K562 (cell line): Measurements from ENCODE around the gene DERL3. TPM values are rescaled to one million over a fixed set of nuclear protein-coding genes. Genes with fewer than 3 reads are reported as not detected.

Experiments used
- CAMTA2 ChIP-seq: fragments of 250-450 bp; sonication (Bioruptor Pico); conservative IDR thresholded peaks from 2 replicates; pipeline ENCODE4 v1.5.1; 2022
- CBFA2T3 ChIP-seq: fragments of 450-650 bp; IDR thresholded peaks from 2 replicates; pipeline ENCODE4 v1.6.1; 2017
- FOXK1 ChIP-seq: sonication (generic); formaldehyde crosslinking; IDR thresholded peaks from 2 replicates; pipeline ENCODE4 v1.8.0; 2022; ENCODE audit warnings: missing genetic modification reagents, mild to moderate bottlenecking, borderline replicate concordance
- KAT8 ChIP-seq: fragments of 450-650 bp; IDR thresholded peaks from 2 replicates; pipeline ENCODE4 v1.6.1; 2016; ENCODE audit warnings: low read depth, mild to moderate bottlenecking
- NEUROD1 ChIP-seq: fragments of 150-350 bp; IDR thresholded peaks from 2 replicates; pipeline ENCODE4 v1.6.1; 2014; ENCODE audit warnings: borderline replicate concordance, low read length, low read depth; ENCODE audit not compliant: partially characterized antibody
- POLR2G ChIP-seq: fragments of 200-400 bp; formaldehyde crosslinking; IDR thresholded peaks from 2 replicates; pipeline ENCODE4 v1.6.1; 2017; ENCODE audit warnings: low read depth, mild to moderate bottlenecking, antibody characterized with exemption, low read length, moderate library complexity
- RBM25 ChIP-seq: fragments of 200-400 bp; formaldehyde crosslinking; IDR thresholded peaks from 2 replicates; pipeline ENCODE4 v1.6.1; 2018; ENCODE audit warnings: low read length, low read depth, moderate library complexity; ENCODE audit not compliant: severe bottlenecking
- SREBF1 ChIP-seq: fragments of 150-350 bp; IDR thresholded peaks from 2 replicates; pipeline ENCODE4 v1.6.1; 2014; ENCODE audit warnings: antibody characterized with exemption, low read depth, low read length, borderline replicate concordance
- SREBF2 ChIP-seq: sonication (generic); formaldehyde crosslinking; IDR thresholded peaks from 2 replicates; pipeline ENCODE4 v1.4.0; 2020; ENCODE audit warnings: mild to moderate bottlenecking, missing genetic modification reagents
- TFAP4 ChIP-seq: sonication (generic); formaldehyde crosslinking; IDR thresholded peaks from 2 replicates; pipeline ENCODE4 v1.8.0; 2022; ENCODE audit warnings: missing genetic modification reagents, mild to moderate bottlenecking, moderate library complexity, borderline replicate concordance
- ZNF140 ChIP-seq: fragments of 250-450 bp; sonication (Bioruptor Pico); IDR thresholded peaks from 2 replicates; pipeline ENCODE4 v1.8.0; 2021; ENCODE audit warnings: moderate library complexity, mild to moderate bottlenecking, inconsistent platforms
- polyA plus RNA-seq, 8 experiments: library from polyadenylated mRNA; depleted of rRNA in 4 of 8; stranded (reverse) in 5 of 8; unstranded in 3 of 8; fragments of >200 nt; fragmentation: Nextera tagmentation in 2 of 8; fragmentation: Illumina TruSeq in 1 of 8; extraction: Ambion mirVana in 2 of 8; extraction: Trizol in 1 of 8; gene quantifications; 2 replicates each; pipeline versions ENCODE4 v1.2.1 to v1.2.3, GENCODE V29; 2011 to 2014; ENCODE audit warnings: inconsistent platforms in 1 of 8, missing spikeins in 1 of 8
- total RNA-seq, 7 experiments: library from RNA; depleted of rRNA in 6 of 7; stranded (reverse); fragments of >200 nt in 6 of 7; fragmentation: Illumina TruSeq in 2 of 7; extraction: Trizol in 2 of 7; gene quantifications; 2 replicates each; pipeline versions ENCODE4 v1.2.1 to v1.2.3, GENCODE V29; 2011 to 2021; ENCODE audit warnings: low replicate concordance in 1 of 7
- TF ChIP-seq, protein P1 (sequence below): IDR thresholded peaks from 2 replicates; pipeline ENCODE4 v1.6.1; 2011; ENCODE audit not compliant: insufficient read length; ENCODE audit errors: extremely low read depth

DERL3 gene
- total and polyA plus RNA-seq, 9 of the 15 experiments (the other 6 are each of a cell fraction or from before 2014, with no cell fraction given): 1.3 to 12.4 (median 4.8) TPM

DNA sequence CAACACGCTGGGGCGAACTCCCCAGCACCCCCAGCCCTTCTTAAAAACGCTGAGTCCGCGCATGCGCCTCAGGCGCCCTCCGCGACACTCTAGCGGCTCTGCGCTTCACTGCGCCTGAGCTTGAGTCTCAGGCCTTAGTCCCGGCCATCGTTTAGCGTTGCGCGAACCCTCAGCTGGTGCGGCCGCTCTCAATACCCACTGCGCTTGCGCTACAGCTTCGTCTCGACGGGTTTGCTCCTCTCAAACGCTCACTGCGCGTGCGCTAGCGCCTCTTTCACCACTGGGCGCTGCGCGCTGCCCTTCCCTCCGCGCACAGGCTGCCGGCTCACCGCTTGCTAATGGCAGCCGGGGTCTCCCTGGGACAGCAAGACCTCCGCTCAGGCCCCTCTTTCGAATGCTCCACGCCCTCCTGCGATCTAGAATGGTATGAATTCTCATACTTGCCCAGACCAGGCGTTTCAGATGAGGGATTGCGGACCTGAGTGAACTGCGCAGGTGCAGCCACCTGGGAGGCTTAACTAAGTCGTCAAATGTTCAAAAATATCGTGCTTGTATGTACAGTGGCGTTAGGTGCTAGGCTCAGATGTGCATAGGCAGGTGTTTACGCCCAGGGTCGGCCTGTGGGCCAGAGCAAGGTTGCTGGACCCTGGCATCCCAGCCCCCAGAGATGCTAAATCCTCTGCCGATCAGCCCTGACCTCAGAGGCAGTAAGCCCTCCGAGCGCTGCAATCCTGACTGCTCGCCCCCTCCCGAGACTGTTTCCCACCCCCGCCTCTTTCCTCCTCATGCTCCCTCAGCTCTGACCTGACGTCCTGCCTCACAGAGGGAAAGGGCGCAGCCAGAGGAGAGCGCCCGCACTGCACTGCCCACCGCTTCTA, 19.0 kb upstream of the DERL3 start, which contains the start of gene SLC2A11 (continued):
- peak; percentile 86 for TF ChIP-seq POLR2G
- TF ChIP-seq CAMTA2: no peak
- no peak for TF ChIP-seq KAT8
- TF ChIP-seq, protein P1, sequence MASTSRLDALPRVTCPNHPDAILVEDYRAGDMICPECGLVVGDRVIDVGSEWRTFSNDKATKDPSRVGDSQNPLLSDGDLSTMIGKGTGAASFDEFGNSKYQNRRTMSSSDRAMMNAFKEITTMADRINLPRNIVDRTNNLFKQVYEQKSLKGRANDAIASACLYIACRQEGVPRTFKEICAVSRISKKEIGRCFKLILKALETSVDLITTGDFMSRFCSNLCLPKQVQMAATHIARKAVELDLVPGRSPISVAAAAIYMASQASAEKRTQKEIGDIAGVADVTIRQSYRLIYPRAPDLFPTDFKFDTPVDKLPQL: no peak
- TF ChIP-seq ZNF140 (CRISPR knock-in tag): no peak
- TF ChIP-seq CBFA2T3: no peak
- no peak for TF ChIP-seq FOXK1 (CRISPR knock-in tag)
- no peak for TF ChIP-seq SREBF1
- TF ChIP-seq NEUROD1: no peak
- TF ChIP-seq TFAP4 (CRISPR knock-in tag): peak; percentile 98
- no peak for TF ChIP-seq SREBF2 (CRISPR knock-in tag)
- TF ChIP-seq RBM25: no peak
